H9 (cell line): ENCODE measurements around the gene MKI67. TPM values are rescaled to one million over a fixed set of nuclear protein-coding genes. Genes with fewer than 3 reads are reported as not detected.

Experiments
- DNase-seq: peaks from one replicate; pipeline ENCODE4 v3.0.0-alpha.2; 2017
- H2AFZ ChIP-seq: one replicate; pipeline ENCODE4 v1.6.1; 2013; ENCODE audit warnings: mild to moderate bottlenecking, low read length, control low read depth, moderate library complexity
- H2AK5ac ChIP-seq: 2 replicates; pipeline ENCODE4 v1.6.1; 2013; ENCODE audit warnings: low read length, control low read depth, mixed read lengths; ENCODE audit not compliant: insufficient read length
- H2BK120ac ChIP-seq: one replicate; pipeline ENCODE4 v1.6.1; 2013; ENCODE audit warnings: low read depth, mild to moderate bottlenecking, low read length, control low read depth, inconsistent platforms; ENCODE audit not compliant: poor library complexity, severe bottlenecking
- H2BK12ac ChIP-seq: 2 replicates; pipeline ENCODE4 v1.6.1; 2013; ENCODE audit warnings: low read length, control low read depth, mixed read lengths, low read depth; ENCODE audit not compliant: insufficient read length
- H2BK15ac ChIP-seq: 2 replicates; pipeline ENCODE4 v1.6.1; 2013; ENCODE audit warnings: low read depth, low read length, control low read depth
- H2BK20ac ChIP-seq: one replicate; pipeline ENCODE4 v1.6.1; 2013; ENCODE audit warnings: low read depth, mild to moderate bottlenecking, low read length, control low read depth, inconsistent platforms; ENCODE audit not compliant: poor library complexity, severe bottlenecking
- H2BK5ac ChIP-seq: 2 replicates; pipeline ENCODE4 v1.6.1; 2013; ENCODE audit warnings: low read length, control low read depth, mixed read lengths; ENCODE audit not compliant: insufficient read length
- H3K14ac ChIP-seq: 2 replicates; pipeline ENCODE4 v1.6.1; 2013; ENCODE audit warnings: low read length, control low read depth; ENCODE audit not compliant: insufficient read depth
- H3K18ac ChIP-seq: 2 replicates; pipeline ENCODE4 v1.6.1; 2013; ENCODE audit warnings: low read depth, mild to moderate bottlenecking, mixed read lengths, low read length, control low read depth; ENCODE audit not compliant: insufficient read length
- H3K23ac ChIP-seq: 2 replicates; pipeline ENCODE4 v1.6.1; 2013; ENCODE audit warnings: low read length, control low read depth, mixed read lengths, low read depth; ENCODE audit not compliant: insufficient read length
- H3K23me2 ChIP-seq: 2 replicates; pipeline ENCODE4 v1.6.1; 2013; ENCODE audit warnings: low read depth, mild to moderate bottlenecking, mixed read lengths, low read length, control low read depth; ENCODE audit not compliant: insufficient read length, poor library complexity, severe bottlenecking
- H3K27ac ChIP-seq: 2 replicates; pipeline ENCODE4 v1.5.1; 2013; ENCODE audit warnings: low read length, control low read depth, mixed read lengths, low read depth; ENCODE audit not compliant: insufficient read length
- H3K27me3 ChIP-seq: 2 replicates; pipeline ENCODE4 v1.6.1; 2013; ENCODE audit warnings: low read length, control low read depth, inconsistent platforms; ENCODE audit not compliant: insufficient read depth
- H3K4ac ChIP-seq: 2 replicates; pipeline ENCODE4 v1.6.1; 2013; ENCODE audit warnings: low read depth, mild to moderate bottlenecking, control low read depth, inconsistent platforms, low read length, moderate library complexity
- H3K4me1 ChIP-seq: 2 replicates; pipeline ENCODE4 v1.6.1; 2013; ENCODE audit warnings: low read length, control low read depth, inconsistent platforms; ENCODE audit not compliant: insufficient read depth
- H3K4me2 ChIP-seq: 2 replicates; pipeline ENCODE4 v1.6.1; 2013; ENCODE audit warnings: low read length, control low read depth, mixed read lengths; ENCODE audit not compliant: insufficient read length, insufficient read depth
- H3K56ac ChIP-seq: 2 replicates; pipeline ENCODE4 v1.6.1; 2013; ENCODE audit warnings: low read depth, mild to moderate bottlenecking, mixed read lengths, low read length, control low read depth; ENCODE audit not compliant: insufficient read length
- H3K79me1 ChIP-seq: 2 replicates; pipeline ENCODE4 v1.6.1; 2013; ENCODE audit warnings: low read depth, mild to moderate bottlenecking, moderate library complexity, low read length, control low read depth, inconsistent platforms; ENCODE audit not compliant: insufficient read depth, poor library complexity, severe bottlenecking
- H3K79me2 ChIP-seq: 2 replicates; pipeline ENCODE4 v1.6.1; 2013; ENCODE audit warnings: low read length, control low read depth, inconsistent platforms; ENCODE audit not compliant: insufficient read depth
- H3K9ac ChIP-seq: 2 replicates; pipeline ENCODE4 v1.6.1; 2013; ENCODE audit warnings: low read length, control low read depth, mixed read lengths; ENCODE audit not compliant: insufficient read length; ENCODE audit errors: extremely low read depth
- H3K9me3 ChIP-seq: one replicate; pipeline ENCODE4 v1.6.1; 2013; ENCODE audit warnings: low read depth, low read length, inconsistent platforms; ENCODE audit not compliant: control insufficient read depth
- H3T11ph ChIP-seq: one replicate; pipeline ENCODE4 v1.6.1; 2013; ENCODE audit warnings: mild to moderate bottlenecking, low read length, control low read depth, inconsistent platforms
- H4K20me1 ChIP-seq: one replicate; pipeline ENCODE4 v1.6.1; 2013; ENCODE audit not compliant: control insufficient read depth, insufficient read length, insufficient read depth
- H4K5ac ChIP-seq: 2 replicates; pipeline ENCODE4 v1.6.1; 2013; ENCODE audit warnings: low read depth, mild to moderate bottlenecking, mixed read lengths, low read length, control low read depth; ENCODE audit not compliant: insufficient read length
- H4K8ac ChIP-seq: replicated peaks from 2 replicates; pipeline ENCODE4 v1.6.1; 2013; ENCODE audit warnings: low read length, control low read depth, mixed read lengths, low read depth; ENCODE audit not compliant: insufficient read length
- H4K91ac ChIP-seq: 2 replicates; pipeline ENCODE4 v1.6.1; 2013; ENCODE audit warnings: low read depth, mild to moderate bottlenecking, moderate library complexity, mixed read lengths, low read length, control low read depth; ENCODE audit not compliant: insufficient read length
- H3K27ac Mint-ChIP-seq, 3 experiments: 2 replicates in 2 of 3; 3 replicates in 1 of 3; pipeline ENCODE4 v1.8.0; 2020 to 2021; ENCODE audit warnings: mixed read lengths in 3 of 3, mild to moderate bottlenecking in 1 of 3, moderate library complexity in 1 of 3
- H3K27me3 Mint-ChIP-seq: 2 replicates; pipeline ENCODE4 v1.8.0; 2021; ENCODE audit warnings: low read depth, mild to moderate bottlenecking, moderate library complexity, mixed read lengths
- H3K36me3 Mint-ChIP-seq, 3 experiments: 2 replicates in 2 of 3; 3 replicates in 1 of 3; pipeline ENCODE4 v1.8.0; 2020 to 2021; ENCODE audit warnings: low read depth in 3 of 3, mixed read lengths in 3 of 3; ENCODE audit not compliant: insufficient read depth in 1 of 3
- H3K4me1 Mint-ChIP-seq, 2 experiments: 2 replicates each; pipeline ENCODE4 v1.8.0; 2020; ENCODE audit warnings: mixed read lengths in 2 of 2
- H3K4me3 Mint-ChIP-seq, 2 experiments: 2 replicates in 1 of 2; 3 replicates in 1 of 2; pipeline ENCODE4 v1.8.0; 2020 to 2021; ENCODE audit warnings: mild to moderate bottlenecking in 2 of 2, mixed read lengths in 2 of 2, moderate library complexity in 1 of 2
- H3K9me3 Mint-ChIP-seq, 2 experiments: 2 replicates in 1 of 2; 3 replicates in 1 of 2; pipeline ENCODE4 v1.8.0; 2020; ENCODE audit warnings: mild to moderate bottlenecking in 2 of 2, mixed read lengths in 2 of 2, moderate library complexity in 1 of 2
- total RNA-seq: library from RNA; stranded (reverse); gene quantifications from 2 replicates; pipeline ENCODE4 v1.2.1, GENCODE V29; 2021
- TF ChIP-seq, protein P1 (sequence below): fragments of 200-600 bp; sonication (generic); conservative IDR thresholded peaks from 3 replicates; pipeline ENCODE4 v1.8.0; 2021; ENCODE audit warnings: antibody characterized with exemption, mild to moderate bottlenecking

The MKI67 gene
- total RNA-seq, 1 experiment from 2014 or later, result 108 TPM

DNA sequence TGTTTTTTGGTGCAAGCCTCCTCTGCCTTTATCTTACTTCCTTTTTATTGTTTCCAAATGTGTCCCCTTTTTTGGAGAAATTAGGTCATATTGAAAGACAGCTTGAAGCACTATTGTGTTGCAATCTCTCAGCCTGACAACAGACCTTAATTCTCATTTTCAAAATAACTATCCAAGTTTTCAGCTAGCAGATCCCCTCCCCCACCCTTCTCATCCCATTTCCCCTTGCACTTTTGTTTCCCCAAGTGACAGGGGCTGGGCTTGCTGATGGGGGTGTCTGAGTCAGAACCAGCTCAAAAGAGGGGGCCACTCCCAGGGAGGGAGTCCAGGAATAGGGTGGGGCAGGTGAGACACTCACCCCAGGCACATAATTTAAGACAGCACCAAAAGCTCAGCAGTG, 75.3 kb downstream of the MKI67 start:
- Mint-ChIP-seq H3K27me3 (peaks cover 4% of the 10 kb centered on the region), H3K36me3 (no peaks in the 10 kb centered on the region), H3K27ac (no peak overlapping the region), H3K4me1 (peaks cover 11 to 19% of the 10 kb centered on the region in 2 experiments), H3K4me3 (no peak overlapping the region), H3K9me3 (no peaks in the 10 kb centered on the region)
- no peaks in the 10 kb centered on the region for H3K9me3 ChIP-seq
- H3K4ac ChIP-seq, result no peak overlapping the region
- no peak overlapping the region for H2BK120ac ChIP-seq
- no peak overlapping the region for H4K5ac ChIP-seq
- H2BK5ac ChIP-seq, result no peak overlapping the region
- H2BK12ac ChIP-seq, result no peak overlapping the region
- no peaks in the 10 kb centered on the region for H3K79me2 ChIP-seq
- no peak overlapping the region for H3K23ac ChIP-seq
- H3T11ph ChIP-seq, result no peak overlapping the region
- no peak overlapping the region for H4K91ac ChIP-seq
- H2BK15ac ChIP-seq, result no peak overlapping the region
- no peak overlapping the region for H3K18ac ChIP-seq
- H4K20me1 ChIP-seq, result peaks cover under 1% of the 10 kb centered on the region
- no peaks in the 10 kb centered on the region for H3K27me3 ChIP-seq
- H2AK5ac ChIP-seq, result no peak overlapping the region
- peaks cover 4% of the 10 kb centered on the region for H3K23me2 ChIP-seq
- H3K27ac ChIP-seq, result no peak overlapping the region
- no peaks in the 10 kb centered on the region for H3K79me1 ChIP-seq
- no peak overlapping the region for H3K56ac ChIP-seq
- no peak overlapping the region for H3K4me2 ChIP-seq
- H3K14ac ChIP-seq, result no peak overlapping the region
- no peaks in the 10 kb centered on the region for H3K4me1 ChIP-seq
- no peak for DNase-seq
- TF ChIP-seq, protein P1, sequence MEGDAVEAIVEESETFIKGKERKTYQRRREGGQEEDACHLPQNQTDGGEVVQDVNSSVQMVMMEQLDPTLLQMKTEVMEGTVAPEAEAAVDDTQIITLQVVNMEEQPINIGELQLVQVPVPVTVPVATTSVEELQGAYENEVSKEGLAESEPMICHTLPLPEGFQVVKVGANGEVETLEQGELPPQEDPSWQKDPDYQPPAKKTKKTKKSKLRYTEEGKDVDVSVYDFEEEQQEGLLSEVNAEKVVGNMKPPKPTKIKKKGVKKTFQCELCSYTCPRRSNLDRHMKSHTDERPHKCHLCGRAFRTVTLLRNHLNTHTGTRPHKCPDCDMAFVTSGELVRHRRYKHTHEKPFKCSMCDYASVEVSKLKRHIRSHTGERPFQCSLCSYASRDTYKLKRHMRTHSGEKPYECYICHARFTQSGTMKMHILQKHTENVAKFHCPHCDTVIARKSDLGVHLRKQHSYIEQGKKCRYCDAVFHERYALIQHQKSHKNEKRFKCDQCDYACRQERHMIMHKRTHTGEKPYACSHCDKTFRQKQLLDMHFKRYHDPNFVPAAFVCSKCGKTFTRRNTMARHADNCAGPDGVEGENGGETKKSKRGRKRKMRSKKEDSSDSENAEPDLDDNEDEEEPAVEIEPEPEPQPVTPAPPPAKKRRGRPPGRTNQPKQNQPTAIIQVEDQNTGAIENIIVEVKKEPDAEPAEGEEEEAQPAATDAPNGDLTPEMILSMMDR, result no peak
- no peak overlapping the region for H3K9ac ChIP-seq
- no peak overlapping the region for H4K8ac ChIP-seq
- H2AFZ ChIP-seq, result no peak overlapping the region
- no peak overlapping the region for H2BK20ac ChIP-seq
